GM18505 (cell line): ENCODE results near the gene NCAPH2.

Experiments used
- ATAC-seq: cut with Tn5 transposase; IDR thresholded peaks from one replicate; pipeline ENCODE4 v1.9.1; 2021; ENCODE audit not compliant: unreplicated experiment
- POLR2A ChIP-seq: IDR thresholded peaks from 4 replicates; pipeline ENCODE4 v1.6.1; 2011; ENCODE audit warnings: borderline replicate concordance; ENCODE audit not compliant: insufficient read depth, insufficient read length; ENCODE audit errors: extremely low read depth

NCAPH2 gene

DNA sequence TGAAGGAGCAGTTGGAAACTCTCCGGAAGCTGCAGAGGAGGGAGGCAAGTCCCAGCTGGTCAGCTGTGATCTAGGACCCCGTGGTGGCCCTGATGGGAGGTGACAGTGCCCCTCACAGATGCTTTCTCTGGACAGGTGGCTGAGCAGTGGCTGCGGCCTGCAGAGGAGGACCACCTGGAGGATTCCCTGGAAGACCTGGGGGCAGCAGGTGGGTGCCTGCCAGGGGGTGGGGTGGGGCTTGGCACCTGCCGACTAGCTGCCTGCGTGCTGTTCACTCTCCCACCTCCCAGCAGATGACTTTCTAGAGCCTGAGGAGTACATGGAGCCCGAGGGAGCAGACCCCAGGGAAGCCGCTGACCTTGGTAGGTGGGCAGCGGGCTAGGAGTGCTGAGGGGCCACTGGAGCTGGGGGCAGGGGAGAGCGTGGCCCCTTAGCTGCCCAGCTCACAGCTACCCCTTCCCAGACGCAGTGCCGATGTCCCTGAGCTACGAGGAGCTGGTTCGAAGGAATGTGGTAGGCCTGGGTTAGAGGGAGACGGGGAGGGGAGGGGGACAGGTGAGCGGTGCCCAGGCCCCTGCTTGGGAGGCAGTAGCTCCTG, 14.3 kb downstream of the NCAPH2 start:
- no peak for ATAC-seq
- TF ChIP-seq POLR2A: no peak

DNA sequence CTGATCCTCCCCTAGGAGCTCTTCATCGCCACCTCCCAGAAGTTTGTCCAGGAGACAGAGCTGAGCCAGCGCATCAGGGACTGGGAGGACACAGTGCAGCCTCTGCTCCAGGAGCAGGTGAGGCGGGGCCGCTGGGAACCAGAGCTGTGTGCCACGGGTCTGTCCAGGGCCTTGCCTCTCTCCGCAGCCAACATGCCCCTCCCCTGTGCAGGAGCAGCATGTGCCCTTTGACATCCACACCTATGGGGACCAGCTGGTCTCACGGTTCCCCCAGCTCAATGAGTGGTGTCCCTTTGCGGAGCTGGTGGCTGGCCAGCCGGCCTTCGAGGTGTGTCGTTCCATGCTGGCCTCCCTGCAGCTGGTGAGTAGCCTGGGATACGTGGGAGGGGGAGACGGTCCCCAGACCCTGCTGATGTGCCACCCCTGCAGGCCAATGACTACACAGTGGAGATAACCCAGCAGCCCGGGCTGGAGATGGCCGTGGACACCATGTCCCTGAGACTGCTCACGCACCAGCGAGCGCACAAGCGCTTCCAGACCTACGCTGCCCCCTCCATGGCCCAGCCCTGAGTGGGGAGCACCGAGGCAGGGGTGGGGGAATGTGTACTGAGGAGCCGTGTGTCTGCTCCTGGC, 14.9 kb downstream of the NCAPH2 start:
- no peak for ATAC-seq
- TF ChIP-seq POLR2A: no peak

DNA sequence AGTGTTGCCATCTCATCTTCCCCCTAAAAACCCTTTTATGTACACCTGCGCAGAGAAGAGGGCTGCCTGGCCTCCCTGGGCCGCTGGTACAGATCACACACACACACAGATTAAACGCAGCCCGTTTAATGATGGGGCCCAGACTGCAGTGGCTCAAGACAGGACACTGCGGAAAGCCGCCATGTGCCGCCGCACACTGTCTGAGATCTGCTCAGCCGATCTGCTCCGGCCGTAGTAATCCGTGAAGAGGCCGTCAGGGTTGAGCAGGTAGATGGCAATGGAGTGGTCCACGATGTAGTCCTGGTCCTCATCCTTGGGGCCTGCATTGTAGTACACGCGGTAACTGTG, 15.4 kb downstream of the NCAPH2 start:
- ATAC-seq: no peak
- no peak for TF ChIP-seq POLR2A

DNA sequence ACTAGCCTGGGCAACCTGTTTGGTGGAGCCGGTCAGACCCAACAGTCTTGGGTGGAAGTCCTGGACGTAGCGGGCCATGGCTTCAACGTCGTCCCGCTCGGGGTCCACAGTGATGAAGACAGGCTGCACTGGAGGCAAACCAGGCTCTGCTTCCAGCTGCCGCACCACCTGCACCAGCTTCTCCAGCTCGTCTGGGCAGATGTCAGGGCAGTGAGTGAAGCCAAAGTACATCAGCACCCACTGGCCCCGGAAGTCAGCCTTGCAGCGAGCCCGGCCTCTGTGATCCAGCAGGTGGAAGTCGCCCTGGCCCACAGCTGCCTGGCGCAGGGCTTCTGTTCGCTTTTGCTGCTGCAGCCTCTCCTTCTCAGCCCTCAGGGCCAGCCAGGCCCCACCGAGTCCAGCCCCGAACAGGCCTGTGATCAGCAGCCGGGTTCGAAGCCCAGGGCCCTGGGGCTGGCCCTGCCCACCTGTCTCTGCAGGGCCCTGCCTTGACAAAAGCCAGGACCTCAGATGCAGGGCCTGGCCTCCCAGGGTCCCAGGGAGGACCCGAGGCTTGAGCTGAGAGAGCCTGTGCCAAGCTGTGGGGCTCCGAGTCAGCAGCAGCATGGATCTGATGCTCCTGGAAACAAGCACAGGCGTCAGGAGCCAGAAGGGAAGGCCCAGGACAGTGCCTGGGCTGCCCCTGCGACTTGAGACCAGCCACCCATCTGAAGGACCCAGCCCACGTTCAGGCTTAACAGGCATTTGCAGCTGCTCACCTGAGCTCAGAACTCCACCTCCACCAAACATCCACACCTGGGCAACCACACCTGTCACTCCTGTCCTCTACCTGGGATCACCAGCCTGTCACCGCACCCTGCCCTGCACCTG, 16.0 kb downstream of the NCAPH2 start:
- no peak for TF ChIP-seq POLR2A
- no peak for ATAC-seq

DNA sequence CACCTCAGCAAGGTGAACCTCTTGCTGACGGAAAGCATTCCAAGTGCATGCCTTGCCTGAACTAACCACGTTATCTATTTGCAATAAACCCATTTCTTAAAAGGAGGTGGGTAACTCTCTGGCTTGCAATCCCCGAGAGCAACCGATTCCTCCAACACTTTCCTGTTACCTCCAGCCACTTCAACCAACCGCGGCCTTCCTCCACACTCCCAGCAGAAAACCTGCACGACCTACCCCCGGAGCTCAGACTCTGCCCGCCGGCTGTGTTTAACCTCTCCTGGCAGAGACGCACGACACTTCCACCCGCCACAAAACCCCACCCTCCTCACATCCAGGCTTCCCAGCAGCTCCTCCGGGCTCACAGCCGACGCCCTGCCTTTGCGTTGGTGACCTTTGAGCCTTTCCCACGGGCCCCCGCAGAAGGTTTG, 16.7 kb downstream of the NCAPH2 start:
- ATAC-seq: no peak
- peak; percentile 4 for TF ChIP-seq POLR2A

DNA sequence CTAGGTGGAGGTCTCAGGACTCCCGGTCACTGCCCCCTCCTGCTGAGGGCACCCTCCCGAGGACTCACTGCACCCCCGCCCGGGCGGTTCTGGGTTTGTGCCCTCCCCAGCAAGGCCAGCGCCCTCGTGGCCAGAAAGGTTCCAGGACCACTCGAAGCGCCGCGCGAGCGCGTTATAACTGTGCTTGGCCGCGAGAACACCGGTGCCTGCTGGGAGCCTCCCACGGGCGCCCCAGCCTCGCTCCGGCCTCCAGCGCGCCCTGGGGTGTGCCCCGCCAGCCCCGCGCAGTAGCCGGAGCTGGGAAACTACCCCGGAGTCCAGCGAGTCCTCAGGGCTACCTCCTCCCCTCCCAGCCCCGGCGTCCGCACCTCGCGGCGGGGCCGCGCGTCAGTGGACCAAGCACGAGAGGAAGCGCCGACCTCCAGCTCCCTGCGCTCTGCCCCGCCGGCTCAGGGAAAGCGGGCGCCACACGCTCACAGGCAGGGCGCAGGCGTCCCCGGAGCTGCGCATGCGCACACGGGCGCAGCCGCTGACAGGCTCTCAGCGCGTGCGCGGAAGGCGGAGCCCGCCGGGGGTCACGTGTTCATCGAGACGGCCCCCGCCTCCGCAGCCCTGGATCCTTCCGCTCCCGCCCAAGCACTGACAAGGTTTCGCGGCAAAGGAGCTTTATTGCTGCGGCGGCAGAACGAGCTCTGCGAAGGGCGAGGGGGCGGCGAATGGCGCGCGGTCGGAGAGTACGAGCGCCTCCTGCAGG, 17.3 kb downstream of the NCAPH2 start, which contains the start of gene SCO2:
Gene SCO2 (minus strand): TSS at position 495 of the 754 bp plus-strand sequence. CDS start 1,187 bp downstream, outside the sequence.
- TF ChIP-seq POLR2A: peak; percentile 84
- ATAC-seq: peak; percentile 47

DNA sequence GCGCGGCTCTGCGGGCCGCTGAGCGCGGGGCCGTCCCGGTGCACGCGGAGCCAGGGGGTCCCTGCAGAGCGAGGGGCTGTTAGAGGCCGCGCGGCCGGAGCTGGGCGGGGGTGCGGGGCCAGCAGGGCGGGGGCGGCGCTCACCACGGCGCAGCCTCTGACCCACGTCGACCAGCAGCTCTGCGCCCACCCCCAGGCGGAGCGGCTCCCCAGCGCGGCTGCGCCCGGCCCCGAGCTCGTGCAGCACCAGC, 17.8 kb downstream of the NCAPH2 start:
- ATAC-seq: no peak

DNA sequence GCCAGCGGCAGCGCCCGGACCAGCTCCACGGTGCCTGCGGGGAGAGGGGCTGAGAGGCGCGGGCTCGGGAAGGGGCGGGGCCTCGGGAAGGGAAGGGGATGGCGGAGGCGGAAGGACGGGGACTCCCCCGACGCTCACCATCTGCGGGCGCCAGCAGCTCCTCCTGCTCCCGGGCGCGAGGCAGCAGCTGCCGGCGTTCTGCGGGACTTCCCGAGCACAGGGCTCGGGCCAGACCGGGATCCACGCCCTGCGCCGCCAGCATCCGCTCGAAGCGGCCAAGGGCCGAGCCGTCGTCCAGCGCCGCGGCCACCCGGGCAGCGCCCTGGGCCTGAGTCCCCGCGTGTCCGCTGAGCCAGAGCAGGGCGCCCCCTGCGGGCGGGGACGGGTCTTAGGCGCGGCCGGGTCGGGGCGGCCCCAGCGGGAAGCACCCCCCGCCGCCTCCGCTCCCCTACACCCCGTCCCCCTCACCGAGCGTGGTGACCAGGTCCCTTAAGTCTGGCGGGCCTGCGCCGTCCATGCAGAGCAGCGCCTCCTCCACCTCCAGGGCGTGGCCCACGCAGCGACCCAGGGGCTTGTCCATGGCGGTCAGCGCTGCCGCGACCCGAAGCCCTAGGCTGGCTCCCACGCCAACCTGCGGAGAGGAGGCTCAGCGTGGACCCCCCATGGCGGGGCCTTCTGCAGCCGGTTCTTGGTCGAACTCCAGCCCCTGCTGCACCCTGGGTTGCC, 18.2 kb downstream of the NCAPH2 start:
- ATAC-seq: peak; percentile 32
- no peak for TF ChIP-seq POLR2A

More for the DNA sequence above, 17.8 kb downstream of the NCAPH2 start:
- TF ChIP-seq POLR2A: no peak

DNA sequence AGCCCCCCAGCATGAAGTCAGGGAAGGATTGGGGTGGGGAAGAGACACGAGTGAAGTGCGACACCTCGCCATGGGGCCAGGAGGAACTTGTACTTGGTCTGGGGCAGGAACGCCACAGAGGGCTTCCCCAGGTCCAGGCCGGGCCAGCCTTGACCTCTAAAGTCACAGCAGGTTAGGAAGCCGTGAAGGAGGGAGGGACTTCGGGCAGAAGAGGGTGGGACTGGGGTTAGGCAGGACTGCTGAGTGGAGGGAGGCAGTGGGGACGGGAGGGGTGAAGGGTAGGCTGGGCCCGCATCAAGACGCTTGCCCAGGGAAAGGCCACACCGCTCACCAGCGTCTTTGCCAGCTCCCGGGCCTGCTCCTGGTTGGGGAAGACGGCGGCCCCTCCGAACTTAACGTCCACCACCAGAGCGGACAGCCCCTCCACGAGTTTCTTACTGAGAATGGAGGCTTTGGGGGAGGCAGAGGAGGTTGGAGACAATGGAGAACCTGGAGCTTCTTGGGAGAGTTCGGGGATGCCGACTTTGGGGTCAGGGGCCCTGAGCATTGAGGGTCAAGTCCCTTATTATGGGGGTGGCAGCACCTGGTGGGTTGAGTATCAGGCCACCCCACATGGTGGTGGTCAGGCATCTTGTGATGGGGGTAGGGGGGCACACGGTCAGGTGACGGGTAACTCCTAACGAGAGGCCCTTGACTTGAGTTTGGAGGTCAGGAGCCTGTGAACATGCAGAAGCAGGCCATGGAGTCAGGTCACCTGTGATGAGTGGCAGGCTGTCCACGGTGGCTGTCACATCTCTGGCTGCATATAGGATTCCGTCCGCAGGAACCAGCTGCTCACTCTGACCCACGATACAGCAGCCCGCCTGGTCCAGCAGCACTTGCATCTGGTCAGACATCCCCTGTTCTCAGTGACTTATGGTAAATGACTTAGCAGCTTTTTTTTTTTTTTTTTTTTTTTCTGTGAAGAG, 19.1 kb downstream of the NCAPH2 start:
- no peak for ATAC-seq
- peak; percentile 68 for TF ChIP-seq POLR2A

DNA sequence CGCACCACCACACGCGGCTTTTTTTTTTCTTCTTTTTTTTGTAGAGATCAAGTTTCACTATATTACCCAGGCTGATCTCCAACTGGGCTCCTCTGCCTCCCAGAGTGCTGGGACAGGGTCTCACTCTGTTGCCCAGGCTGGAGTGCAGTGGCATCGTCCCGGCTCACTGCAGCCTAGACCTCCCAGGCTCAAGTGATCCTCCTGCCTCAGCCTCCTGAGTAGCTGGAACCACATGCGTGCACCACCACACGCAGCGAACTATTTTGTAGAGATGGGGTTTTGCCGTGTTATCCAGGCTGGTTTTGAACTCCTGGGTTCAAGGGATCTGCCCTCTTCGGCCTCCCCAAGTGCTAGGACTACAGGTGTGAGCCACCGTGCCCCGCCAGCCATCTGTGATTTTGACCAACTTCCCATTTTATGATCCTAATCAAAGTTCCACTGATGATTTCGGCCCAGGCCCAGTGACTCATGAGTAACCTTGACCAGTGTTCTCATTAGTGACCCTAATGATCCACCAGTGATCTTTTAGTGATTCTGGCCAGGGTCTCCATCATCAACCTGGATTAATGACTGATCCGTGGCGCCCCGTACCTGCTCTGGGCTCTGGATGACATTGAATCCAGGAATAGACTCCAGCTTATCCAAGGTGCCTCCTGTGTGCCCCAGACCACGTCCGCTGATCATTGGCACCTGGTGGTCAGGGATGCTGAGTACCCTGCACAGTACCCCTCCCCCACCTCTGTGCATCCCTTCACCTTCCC, 20.1 kb downstream of the NCAPH2 start:
- peak; percentile 44 for TF ChIP-seq POLR2A
- ATAC-seq: no peak
